ENCODE measurements around the gene FANCM.
"Not testable (repeated sequence)": the region's sequence is repeated elsewhere in the genome, so short reads cannot be mapped to it uniquely, and the experiment has no call there.

Gene FANCM

DNA sequence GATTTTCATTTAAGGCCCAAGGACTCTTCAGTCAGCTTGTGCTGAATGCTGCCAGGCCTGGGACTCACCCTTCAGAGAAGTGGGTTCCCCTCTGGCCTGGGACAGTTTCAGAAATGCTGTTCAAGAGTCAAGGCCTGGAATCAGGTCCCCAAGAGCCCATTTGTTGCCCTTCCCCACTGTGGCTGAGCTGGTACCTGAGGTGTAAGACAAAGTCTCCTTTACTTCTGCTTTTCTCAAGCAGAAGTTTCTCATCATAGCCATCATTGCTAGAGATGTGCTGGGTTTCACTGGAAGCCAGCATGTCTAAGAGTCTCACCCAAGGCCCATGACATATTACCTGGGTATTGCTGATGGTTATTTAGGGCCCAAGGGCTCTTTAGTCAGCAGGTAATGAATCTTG lies 8.9 kb downstream of the FANCM start:
- ATAC-seq (no peak), DNase-seq (no peak)

DNA sequence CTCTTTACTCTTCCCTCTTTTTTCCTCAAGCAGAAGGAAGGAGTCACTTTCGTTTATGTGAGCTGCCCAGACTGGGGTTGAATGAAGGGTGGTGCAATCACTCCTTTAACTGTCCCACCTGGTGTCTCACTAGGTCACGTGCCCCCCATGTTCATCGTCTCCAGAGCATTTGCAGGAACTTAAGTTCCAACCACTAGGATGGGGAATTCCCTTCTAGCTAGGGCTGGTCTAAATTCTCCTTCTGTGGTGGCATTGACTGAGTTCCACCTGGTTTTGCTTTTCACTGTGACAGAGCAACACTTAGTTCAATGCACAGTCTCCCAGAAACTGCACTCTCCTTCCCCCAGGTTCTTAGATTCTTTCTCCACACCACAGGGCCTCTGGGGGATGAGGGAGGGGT lies 9.5 kb downstream of the FANCM start:
- peak; percentile 36 for ATAC-seq
- DNase-seq: no peak

DNA sequence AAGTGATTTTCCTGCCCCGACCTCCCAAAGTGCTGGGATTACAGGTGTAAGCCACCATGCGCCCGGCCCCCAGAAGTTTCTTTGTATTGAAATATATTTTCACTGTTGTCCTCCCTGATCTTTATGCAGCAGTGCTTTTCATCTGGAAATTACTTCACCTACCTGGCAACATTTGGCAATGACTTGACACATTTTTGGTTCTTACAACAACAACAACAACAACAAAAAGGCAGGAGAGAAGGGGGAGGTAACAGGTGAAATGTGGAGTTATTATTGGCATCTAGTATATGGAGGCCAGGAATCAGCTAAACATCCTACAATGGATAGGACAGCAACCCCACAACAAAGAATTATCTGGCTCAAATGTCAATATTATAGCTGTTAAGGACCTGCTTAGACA lies 13.9 kb downstream of the FANCM start:
- no peak for ATAC-seq
- DNase-seq: no peak

DNA sequence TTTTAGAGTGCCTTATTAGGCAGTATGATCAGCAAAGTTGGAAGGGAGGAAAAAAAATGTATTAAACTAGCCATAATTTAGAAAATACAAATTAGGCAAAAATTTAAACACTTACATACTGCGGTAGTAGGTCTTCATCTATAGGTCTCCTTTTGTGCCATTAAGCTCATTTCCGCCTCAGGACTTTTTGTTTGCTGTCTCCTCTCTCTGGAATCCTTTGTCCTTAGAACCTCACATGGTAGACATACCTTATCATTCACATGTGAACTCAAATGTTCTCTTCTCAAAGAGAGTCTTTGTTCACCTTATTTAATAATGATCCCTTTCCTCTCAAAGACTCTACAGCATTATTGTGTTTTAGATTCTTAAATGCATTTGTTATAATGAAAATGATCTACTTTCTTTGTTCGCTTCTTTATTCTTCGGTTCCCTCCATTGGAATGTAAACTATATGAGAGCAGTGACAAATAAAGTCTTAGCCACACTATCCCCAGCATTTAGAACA lies 14.7 kb downstream of the FANCM start:
- no peak for ATAC-seq

DNA sequence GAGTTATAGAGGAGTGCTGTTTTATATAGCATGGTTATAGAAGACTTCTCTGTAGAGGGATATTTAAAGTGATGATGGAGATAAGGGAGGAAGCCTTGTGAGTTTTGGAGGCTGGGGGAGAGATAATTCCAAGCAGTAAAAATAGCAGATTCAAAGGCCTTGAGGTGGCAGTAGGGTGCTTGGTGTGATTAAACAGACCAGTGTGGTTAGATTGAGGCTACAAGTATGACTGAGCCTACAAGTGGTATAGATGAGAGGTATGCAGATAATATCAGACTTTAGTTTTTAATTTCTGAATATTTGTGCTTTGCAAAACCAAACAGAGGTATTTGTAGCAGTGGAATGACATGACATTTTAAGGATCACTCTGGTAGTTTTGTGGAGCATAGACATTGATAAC lies 20.3 kb downstream of the FANCM start:
- ATAC-seq (peak; percentile 77), DNase-seq (no peak)

More for the DNA sequence above, 14.7 kb downstream of the FANCM start:
- DNase-seq: no peak

DNA sequence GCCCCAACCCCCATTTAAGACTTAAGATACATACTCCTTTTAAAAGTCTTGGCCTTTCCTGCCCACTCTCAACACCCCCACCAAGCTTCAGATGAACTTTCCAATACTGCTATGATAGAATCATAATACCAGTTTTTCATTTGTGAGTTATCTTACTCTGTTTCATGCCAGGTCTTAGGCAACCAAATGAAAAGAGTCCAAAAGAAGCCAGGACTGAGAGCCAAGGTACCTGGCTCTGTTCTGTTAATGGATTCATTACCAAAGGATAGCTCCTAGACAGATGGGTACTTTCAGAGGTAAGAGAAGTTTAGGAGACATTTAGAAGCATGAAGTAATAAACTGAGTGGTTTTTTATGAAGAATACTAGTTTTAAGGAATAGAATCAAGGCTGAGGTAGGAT lies 34.2 kb downstream of the FANCM start:
- no peak for DNase-seq
- no peak for ATAC-seq

DNA sequence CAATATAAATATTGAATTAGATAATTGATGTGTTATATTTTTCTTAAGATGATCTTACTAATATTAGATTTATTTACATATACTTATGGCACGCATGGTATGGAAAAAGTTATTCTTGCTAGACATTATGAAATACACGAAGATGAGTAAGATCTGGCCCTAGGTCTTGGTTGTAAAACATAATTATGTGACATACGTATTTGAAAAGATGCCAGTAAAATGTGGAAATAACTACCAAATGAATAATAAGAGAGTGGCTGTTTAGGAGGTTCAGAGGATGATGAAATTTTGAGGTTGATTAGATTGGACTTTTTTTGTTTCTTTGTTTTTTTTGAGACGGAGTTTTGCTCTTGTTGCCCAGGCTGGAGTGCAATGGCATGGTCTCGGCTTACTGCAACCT lies 41.3 kb downstream of the FANCM start:
- DNase-seq (no peak), ATAC-seq (no peak)

DNA sequence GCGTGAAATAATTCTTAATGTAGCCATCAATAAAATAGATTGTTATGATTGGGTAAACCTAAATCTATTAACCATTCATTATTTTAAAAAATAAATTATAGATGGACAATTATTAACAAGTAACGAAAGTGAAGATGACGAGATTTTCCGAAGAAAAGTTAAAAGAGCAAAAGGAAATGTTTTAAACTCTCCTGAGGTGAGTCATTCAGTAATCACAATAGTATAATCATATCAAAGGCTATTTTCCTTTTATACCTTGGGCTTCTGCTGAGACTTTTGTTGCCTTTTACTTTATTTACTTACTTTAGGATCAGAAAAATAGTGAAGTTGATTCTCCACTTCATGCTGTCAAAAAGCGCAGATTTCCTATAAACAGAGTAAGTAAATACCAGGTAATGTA lies 45.6 kb downstream of the FANCM start:
- ATAC-seq (no peak), DNase-seq (no peak)

DNA sequence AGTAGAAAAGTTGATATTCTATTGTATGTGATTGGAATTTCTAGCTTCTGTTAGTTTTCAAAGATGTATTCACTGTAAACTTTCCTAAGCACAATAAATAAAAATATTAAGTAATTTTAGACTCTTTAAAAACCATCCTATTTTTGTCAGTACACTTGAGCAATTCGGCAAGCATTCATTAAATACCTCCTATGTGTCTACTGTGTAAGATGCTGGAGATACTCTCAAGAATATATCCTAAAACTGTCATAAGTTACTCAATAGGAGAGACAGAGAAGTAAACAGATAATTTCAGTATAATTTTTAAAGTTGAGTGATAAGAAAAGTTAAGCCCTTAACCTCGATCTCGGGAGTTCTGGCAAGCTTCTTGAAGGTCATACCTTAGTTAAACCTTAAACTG lies 46.1 kb downstream of the FANCM start:
- ATAC-seq (no peak), DNase-seq (no peak)

DNA sequence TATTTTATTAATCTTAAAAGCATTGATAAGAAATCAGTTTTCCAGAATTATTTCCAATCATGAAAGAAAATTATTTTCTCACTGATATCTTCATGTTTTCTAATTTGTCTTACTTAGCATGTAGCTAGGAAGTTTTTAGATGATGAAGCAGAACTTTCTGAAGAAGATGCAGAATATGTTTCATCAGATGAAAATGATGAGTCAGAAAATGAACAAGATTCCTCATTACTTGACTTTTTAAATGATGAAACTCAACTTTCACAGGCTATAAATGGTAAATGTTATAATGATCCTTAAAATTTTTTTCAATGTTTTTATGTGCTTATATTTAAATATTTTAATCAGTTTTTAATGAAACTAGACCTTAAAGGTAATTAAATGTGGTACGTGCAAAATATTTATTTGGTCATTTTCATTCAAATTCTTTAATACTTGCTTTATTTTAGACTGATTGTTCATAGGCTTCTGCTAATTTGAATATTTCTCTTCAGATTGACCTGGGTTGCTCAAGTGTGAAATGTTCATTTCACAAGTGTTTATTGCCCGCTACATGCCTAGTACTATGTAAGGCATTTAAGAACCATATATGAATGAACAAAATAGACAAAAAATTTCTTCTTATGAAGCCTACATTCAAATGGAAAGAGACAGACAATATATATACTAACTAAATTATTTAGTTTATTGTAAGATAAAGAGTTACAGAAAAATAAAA lies 49.5 kb downstream of the FANCM start:
- DNase-seq: no peak
- ATAC-seq: no peak

DNA sequence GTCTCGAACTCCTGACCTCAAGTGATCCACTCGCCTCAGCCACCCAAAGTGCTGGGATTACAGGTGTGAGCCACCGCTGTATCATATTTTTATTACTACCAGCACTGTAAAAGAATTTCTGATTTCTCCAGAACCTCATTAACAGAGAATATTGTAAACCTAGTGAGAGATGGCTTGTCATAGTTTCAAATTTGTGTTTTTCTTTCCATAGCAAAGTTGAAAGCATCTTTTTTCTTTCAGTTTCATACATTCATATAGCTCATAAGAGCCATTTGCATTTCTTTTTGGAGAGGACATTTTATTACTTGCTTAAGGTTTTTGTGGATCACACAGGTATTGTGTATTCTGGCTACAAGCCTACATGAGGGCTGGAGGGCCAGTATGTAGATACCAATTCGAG lies 59.2 kb downstream of the FANCM start:
- DNase-seq: no peak
- ATAC-seq: no peak

DNA sequence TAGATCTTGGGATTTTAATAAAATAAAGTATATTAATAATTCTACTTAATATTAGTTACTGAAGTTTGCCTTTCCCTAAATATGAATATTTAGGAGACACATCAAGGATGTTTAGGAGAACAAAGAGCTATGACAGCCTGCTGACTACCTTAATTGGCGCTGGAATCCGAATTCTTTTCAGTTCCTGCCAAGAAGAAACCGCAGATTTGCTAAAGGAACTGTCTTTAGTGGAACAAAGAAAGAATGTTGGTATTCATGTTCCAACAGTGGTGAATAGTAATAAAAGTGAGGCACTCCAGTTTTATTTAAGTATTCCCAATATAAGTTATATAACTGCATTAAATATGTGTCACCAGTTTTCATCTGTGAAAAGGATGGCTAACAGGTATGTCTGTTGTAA lies 62.8 kb downstream of the FANCM start:
- no peak for ATAC-seq
- DNase-seq: no peak

DNA sequence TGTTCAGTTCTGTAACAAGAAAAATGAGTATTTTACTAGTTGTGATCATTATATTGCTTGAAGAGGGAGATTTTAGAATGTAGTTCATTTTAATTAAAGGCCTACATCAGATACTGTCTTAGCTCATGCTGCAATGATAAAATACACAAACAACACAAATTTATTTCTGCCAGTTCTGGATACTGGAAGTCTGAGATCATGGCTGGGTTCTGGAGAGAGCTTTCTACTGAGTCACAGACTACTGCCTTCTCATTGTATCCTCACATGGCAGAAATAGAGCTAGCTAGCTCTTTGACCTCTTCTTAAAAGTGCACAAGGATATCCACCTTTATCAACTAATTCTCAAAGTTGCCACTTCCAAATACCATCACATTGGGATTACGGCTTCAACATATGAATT lies 63.5 kb downstream of the FANCM start:
- no peak for ATAC-seq
- DNase-seq: no peak

DNA sequence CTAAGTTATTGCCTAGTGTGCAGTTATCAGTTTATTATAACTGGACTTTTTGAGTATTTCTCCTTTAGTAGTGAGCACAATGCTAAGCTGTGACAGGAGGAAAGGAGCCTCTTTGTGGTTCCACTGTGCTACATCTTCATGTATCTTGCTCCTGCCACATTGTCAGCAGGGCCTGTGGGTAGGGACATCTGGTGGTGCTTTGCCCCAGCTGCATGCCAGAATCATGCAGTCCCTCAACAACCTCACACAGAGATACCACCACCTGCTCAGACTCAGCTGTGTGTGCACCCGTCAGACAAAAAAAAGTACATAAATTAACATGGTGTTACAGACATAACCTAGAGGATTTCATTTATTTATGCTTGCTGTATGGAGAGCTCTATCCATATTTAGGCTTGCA lies 66.2 kb downstream of the FANCM start:
- DNase-seq: peak; percentile 7
- ATAC-seq: peak; percentile 61

DNA sequence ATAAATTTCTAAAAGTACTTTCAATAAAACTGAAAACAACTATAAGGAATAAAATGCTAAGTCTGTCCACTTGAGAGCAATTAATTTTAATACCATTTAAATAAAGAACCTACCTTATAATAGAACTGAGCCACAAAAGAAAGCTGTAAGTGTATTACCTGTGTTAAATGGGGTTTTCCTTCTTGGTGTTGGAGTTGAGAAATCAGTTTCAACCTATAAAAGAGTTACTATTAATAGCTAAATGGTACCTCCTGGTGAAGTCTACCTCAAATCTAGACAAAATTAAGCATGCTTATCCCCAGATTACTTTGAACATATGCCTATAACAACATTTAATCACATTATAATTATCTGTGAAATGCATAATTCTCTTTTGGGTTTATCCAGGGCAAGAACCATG lies 68.5 kb downstream of the FANCM start:
- DNase-seq: no peak
- ATAC-seq: no peak

DNA sequence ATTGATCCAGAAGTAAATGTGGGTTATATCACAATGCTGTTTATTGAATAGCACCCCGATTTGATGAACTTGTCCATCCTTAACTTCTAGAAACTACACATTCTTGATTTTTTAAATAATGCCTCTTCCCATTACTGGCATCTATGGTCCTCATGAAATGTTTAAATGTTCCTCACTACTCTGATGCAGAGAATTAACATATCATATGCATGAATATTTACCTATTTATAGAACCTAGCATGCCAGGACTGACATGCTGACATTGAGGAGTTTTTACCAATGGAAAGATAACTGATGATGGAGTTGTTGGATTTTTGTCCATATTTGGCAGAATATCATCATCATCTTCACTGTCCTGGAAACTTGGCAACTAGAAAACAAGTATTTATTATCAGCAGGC lies 74.4 kb downstream of the FANCM start:
- ATAC-seq: no peak
- DNase-seq: no peak

DNA sequence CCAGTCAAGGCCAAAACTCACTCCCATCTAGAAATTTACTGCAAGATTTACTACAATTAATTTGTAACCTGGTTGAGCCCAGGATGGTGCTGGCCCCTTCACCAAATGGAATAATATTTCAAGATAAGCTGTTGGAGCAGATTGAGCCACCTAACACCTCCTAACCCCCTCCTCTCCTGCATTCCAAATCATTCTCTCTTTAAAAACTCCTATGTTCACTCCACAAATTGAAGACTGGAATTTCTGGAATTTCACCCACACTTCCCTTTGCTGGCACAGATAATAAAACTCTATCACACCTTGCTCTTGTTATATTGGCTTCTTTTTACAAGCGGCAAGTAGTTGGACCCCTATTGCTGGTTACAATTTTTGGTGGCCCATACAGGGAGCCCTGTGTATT lies 75.6 kb downstream of the FANCM start:
- no peak for ATAC-seq
- DNase-seq: no peak

DNA sequence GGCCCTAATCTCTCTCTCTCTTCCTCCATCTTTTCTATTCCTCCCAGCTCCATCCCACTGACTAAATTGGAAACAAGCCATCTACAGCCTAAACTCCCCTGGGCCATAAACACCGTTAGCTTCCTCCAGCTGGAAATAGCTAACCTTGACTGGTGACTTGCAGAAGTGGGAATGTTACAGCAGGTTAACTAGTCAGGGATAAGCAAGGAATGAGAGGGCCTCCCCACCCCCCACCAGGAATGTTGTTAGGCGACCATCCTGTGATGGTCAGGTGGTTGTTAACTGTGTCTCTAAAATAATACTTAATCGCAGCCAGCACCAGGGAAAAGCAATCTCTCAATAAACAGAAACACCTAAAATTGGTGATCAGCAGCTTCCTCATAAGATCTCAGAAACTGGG lies 76.5 kb downstream of the FANCM start:
- ATAC-seq: no peak
- DNase-seq: no peak

DNA sequence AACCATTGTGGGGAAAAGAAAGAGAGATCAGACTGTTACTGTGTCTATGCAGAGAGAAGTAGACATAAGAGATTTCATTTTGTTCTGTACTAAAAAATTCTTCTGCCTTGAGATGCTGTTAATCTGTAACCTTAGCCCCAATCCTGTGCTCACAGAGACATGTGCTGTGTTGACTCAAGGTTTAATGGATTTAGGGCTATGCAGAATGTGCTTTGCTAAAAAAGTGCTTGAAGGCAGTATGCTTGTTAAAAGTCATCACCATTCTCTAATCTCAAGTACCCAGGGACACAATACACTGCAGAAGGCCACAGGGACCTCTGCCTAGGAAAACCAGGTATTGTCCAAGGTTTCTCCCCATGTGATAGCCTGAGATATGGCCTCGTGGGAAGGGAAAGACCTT lies 78.0 kb downstream of the FANCM start:
- DNase-seq, ATAC-seq: not testable (repeated sequence)

DNA sequence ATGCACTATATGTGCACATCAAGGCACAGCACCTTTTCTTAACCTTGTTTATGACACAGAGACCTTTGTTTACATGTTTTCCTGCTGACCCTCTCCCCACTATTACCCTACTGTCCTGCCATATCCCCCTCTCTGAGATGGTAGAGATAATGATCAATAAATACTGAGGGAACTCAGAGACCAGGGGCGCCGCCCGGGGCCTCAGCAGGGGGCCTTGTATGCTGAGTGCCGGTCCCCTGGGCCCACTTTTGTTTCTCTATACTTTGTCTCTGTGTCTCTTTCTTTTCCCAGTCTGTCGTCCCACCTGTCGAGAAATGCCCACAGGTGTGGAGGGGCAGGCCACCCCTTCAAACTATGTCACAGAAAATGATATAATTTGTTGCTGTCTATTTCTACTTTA lies 78.6 kb downstream of the FANCM start:
- not testable (repeated sequence) for ATAC-seq, DNase-seq

DNA sequence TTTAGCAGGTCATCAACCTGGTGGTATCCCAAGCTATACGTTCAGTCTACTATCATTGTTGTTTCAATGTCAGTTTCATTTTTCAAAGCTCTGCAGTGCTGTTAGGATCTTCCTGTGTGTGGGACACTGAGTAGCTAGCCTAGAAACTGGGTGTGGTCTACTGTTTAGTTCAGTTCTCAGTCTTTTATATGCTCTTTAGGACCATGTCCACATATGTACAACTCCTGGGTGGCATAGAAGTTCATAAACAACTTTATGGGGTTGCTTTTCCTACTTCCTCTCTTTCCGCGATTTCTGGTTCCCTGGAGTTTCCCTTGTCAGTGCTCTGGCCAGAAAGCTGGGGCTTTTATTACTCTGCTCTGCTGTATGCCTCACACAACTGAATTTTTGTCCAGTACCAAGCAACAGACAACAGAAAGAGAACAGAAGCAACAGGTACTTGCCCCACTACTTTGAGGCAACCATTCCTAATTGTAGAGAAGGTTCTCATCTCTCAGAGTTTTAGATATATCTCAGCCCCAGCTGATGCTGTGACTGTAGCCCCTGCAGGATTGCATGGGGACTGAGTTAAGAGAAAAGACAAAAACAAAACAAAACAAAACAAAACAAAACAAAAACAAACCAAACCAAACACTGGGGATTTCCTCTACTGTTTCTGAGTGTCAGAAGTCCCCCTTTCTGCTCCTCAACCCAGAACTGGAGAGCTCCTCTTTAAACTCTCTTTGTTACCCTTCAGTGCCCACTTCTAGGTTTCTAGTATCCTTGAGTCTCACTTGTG lies 86.9 kb downstream of the FANCM start:
- no peak for DNase-seq
- ATAC-seq: no peak

DNA sequence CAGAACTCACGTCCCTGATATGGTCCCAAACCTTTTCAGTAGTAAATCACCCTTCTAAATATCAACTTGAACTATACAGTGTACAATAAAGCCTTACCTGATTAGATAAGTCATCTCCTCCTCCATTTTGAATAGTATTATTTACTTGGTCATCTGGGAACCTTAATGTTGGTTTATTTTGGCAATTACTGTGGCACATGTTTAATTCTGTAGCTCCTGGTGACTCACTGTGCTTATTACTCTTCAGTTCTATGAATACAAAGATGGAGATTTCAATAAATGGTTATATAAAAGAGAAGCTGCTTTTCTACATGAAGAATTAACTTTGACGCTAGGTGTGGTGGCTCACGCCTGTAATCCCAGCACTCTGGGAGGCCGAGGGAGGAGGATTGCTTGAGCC lies 91.8 kb downstream of the FANCM start:
- DNase-seq: no peak

DNA sequence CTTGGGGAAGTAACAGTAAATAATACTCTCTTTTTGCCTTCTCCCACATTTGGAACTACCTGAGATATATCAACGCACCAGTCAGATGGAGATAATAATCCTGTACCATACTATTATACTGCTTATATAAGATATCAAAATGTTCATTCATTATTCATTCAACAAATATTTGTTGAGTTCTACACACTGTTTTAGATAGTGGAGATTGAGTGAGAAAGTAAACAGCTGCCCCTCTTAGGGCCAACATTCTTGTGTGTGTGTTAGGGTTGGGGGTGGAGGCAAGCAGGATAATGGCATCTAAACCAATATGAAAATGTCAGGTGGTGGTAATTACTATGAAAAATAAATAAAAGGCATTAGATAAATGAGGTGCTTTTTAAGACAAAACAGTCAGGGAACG lies 103.3 kb downstream of the FANCM start:
- DNase-seq (no peak), ATAC-seq (no peak)

More for the DNA sequence above, 91.8 kb downstream of the FANCM start:
- ATAC-seq: no peak

DNA sequence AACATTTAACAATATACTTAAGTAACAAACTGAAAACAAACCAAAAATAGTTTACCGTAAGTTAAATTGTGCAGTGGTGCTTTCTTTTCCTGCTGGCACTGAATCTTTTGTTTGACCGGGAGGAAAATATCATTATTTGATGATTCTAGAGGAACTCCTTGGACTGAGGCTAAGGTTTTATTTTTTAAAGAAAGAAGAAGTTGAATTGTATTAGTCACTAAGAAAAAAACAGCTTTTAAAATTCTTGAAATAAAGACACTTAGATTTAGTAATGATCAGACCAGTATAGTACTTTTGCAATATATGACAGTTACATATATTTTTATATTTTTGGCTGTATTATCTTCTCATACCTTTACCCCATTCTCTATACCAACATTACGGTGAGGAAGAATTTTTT lies 107.0 kb downstream of the FANCM start:
- DNase-seq: no peak
- ATAC-seq: no peak
